Measurements from ENCODE around the gene SEPTIN12.
"Not testable (repeated sequence)": the region's sequence is repeated elsewhere in the genome, so short reads cannot be mapped to it uniquely, and the experiment has no call there.

SEPTIN12 gene

DNA sequence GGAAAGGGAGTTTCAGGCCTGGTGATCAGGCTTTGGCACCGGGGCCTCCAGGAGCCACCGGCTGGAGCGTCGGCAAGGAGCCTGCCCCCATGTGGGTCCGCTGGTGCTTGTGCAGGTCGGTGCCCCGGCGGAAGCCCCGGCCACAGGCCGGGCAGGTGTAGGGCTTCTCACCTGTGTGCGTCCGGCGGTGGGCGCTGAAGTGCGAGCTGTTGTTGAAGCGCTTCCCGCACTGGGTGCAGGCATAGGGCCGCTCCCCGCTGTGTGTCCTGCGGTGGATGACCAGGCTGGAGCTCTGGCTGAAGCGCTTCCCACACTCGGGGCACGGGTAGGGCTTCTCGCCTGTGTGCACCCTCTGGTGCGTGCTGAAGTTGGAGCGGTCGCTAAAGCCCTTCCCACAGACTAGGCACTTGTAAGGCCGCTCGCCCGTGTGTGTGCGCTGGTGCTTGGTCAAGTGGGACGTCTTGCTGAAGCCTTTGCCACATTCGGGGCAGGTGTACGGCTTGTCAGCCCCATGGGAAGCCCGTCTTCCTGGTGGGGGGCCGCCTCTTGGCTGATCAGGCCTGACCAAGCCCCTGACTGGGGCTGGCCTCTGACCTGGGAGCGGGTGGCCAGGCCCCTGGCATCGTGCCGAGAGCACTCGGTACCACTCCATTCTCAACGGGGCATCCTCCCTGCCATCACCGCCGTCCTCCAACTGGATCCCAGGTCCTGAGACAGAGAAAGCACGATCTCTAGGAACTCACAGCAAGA lies 35.6 kb downstream of the SEPTIN12 start:
- DNase-seq (ENCODE audit: low read depth): no peak

DNA sequence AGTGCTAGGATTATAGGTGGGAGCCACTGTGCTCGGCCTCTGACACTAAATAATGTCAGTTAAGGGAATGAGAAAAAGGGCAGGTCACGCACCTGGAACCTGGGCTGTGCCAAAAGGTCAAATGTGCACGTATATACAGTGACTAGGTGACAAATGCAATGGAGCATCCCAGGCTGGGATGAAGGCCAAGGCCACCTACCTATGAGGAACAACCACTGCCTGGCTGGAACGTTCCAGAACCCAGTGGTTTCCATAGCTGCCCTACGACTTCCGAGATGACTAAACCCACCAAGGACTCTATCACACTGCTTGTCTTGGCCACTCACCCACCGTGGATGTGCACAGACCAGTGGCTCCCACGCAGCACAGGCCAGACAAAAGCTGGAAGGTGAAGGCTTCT lies 37.2 kb downstream of the SEPTIN12 start:
- DNase-seq (ENCODE audit: low read depth): no peak

DNA sequence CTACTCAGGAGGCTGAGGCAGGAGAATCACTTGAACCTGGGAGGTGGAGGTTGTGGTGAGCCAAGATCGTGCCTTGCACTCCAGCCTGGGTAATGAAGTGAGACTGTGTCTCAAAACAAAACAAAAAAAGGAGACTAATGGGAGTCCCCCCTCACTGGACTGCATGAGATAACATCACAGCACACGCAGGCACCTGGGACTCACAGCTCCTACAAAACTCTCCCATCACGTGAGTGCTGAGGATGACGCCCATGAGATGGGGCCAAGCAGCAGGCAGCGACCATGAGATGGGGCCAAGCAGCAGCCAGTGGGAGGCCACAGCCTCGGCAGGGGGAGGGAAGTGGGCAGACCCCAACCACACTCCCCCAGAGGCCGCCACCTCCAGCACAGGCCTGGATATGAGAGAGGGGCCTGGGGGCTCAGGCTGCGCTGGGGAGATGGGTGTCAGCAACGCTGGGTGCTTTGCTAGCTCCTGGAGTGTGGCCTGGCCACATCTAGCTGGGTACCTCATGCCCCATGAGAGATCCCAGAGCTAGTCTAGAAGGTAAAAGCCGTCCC lies 38.4 kb downstream of the SEPTIN12 start:
- no peak for DNase-seq (ENCODE audit: low read depth)

DNA sequence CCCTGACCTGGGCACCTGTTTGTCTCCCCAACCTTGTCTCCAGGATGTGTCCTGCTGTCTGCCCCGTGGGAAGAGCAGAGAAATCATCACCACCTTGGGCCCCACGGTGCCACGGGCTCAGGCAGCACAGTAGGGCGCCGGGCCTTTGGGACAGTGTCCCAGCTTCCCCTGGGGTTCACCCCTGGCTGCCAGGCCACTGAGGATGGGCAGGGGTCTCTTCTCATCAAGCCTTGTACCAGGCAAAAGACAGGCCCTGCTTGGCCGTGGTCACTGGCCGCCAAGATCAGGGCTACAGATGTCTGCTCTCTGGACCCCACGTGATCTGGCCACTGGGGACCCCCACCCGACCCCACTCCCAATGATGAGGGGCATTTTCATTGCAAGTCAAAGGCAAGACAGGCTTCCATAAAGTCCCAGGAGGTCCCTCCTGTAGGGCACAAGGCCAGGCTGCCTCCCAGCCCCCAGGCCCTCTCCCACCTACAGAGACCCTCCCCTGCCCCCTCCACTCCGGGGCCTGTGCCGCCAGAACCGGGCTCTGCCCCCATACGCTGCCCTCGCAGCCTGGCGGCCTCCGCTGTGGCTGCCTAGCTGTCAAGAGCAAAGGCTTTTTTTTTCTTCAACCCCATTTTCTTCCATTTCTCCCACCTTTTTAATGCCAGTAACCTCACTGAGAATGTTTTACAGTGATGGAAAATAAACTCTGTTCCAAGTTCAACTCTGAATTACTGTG lies 39.3 kb downstream of the SEPTIN12 start:
- no peak for DNase-seq (ENCODE audit: low read depth)

DNA sequence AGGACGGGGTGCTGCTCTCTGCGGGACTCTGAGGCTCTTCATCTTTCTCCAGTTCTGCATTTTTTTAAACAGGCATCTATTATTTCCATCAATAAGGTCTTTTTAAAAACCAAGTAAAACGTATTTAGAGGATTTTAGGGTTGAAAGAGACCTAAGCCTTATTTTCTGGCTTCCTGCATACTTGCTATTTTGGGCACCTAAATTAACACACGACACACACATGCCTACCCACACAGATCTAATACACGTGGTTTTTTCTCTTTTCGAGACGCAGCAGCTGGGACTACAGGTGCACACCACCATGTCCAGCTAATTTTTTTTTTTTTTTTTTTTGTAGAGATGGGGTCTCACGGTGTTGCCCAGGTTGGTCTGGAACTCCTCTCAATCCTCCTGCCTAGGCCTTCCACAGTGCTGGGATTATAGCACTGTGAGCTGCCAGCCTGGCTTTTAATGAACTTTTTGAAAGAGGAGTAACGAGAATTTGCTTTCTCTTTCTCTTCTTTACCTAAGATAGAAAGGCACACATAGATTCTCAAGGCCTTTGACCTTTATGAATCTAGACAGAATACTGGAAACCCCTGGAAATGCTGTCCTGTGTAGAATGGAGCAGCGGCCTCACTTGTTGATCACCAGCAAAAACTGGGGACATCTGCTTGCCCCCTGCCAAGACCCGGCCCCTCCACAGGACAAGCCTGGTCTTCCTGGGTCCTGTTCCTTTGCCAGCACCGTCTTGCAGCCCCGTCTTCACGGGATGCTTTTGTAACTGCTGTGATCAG lies 40.1 kb downstream of the SEPTIN12 start:
- DNase-seq (ENCODE audit: low read depth): no peak

DNA sequence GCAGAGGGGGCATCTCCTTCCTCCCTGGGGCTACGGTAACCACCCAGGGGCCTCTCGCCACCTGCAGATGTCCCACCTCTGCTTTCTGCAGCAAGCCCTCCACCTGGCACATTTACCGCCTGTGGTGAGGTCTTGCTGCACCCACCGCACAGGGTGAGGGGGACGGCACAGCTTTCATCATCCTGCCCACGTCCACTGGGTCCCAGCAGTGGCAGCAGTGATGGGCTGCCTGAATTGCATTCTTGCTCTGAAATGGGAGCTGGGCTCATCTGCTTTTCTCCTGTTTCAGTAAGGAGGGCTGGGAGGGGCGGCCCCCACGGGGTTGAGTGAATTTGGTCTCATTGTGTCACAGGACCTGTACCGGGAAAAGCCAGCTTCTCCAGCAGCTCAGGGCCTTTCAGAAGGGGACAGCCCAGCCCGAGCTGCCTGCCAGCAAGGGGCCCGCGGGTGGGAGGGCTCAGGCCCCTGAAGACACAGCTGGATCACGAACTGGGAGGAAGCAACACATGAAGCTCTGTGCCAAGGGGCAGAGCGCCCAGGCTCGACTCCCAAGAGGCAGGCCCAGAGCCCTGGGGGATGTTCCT lies 41.1 kb downstream of the SEPTIN12 start:
- no peak for DNase-seq (ENCODE audit: low read depth)

DNA sequence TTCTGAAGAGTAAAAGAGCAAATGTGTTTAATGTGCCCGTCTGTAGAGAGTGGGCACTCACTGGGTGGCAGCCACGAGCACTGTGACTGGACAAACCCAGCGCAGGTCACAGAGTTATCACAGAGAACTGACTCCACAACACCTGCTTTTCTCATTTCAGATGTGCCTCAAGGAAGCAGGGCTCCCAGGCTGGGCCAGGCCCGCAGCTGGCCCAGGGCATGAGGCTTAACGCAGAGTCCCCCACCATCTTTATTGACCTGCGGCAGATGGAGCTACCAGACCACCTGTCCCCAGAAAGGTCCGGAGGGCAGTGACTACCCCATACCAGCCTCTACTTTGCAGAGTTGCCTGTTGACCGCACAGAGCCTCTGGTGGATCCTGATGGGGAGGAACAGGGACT lies 41.9 kb downstream of the SEPTIN12 start:
- no peak for DNase-seq (ENCODE audit: low read depth)

DNA sequence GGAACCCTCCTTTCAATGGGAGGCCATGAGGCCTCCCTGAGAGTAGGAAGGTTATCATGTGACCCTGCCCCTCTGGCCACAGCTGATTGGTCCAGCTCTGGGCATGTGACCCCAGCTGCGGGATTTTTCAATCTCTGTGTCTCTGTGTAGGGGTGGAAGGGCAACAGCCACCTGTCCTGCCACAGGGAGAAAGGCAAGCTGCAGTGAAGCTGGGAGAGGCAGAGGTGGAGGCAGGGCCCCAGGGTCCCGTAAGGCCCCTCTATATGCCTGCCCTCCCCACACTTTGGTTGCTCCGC lies 42.9 kb downstream of the SEPTIN12 start:
- no peak for DNase-seq (ENCODE audit: low read depth)

DNA sequence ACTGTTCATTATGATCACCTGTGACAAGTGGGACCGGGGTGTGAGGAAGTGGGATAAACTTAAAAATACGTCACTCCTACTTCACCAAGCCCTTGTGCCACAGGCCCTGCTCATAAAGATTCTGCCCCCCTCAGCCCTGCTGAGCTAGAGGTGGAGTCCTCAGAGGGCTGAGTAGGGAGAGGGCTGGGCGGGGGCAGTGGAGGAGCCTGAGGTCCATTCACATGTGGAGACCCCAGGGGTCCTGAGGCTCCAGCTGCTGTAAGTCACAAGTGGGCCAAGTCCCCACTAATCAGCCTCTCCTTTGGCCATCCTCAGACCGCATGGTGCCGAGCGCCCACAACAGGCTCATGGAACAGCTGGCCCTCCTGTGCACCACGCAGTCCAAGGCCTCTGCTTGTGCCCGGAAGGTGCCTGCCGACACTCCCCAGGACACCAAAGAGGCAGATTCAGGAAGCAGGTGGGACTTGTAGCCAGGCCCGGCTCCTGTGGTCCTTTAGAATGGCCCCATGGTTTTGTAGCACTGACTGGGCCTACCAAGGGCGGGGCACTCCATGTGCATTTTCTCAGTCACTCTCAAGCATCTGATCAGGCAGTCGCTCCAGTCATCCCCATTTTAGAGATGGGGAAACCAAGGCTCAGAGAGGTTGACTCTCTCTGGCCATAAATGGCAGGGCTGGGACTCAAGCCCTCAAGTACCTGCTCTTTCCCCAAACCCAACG lies 43.4 kb downstream of the SEPTIN12 start:
- no peak for DNase-seq (ENCODE audit: low read depth)

DNA sequence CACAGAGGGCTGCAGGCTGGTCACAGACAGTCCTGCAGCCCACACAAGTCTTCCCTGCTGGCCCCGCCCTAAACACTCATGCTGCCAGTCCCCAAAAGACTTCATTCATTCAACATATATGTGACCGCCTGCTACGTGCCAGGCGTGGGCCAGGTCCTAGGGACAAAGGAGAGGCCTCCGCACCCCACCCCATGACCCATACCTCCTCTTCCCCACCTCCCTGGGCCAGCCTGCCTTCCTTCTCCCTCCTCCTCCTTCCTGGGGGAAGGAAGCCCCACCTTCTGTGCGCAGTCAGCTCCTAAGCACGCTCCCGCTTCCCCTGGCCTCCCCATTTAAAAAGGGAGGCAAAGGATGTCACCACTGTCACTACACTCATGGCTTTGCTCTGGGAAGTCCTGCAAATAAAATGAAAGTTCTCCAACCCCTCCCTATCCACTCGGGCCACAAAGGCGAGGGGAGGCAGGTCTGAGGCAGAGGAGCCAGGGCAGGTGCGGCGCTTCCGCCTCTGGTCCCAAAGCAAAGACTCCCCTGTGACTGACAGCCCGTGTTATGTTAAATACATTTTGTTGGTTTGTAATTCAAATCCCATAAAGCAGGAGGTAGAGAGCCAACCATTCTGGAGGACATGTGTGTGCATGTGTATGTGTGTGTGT lies 44.8 kb downstream of the SEPTIN12 start:
- no peak for DNase-seq (ENCODE audit: low read depth)

DNA sequence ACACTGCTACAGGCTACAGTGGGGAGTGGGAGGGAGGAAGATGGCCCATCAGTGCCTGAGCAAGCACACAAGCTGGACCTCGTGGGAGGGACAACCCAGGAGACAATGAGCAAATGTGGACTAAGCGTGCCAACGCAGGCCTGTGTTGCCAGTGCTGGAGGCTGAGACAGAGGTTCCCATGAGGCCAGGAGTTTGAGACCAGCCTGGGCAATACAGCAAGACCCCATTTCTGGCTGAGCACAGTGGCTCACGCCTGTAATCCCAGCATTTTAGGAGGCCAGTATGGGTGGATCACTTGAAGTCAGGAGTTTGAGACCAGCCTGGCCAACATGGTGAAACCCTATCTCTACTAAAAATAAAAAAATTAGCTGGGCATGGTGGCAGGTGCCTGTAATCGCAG lies 49.8 kb downstream of the SEPTIN12 start:
- DNase-seq (ENCODE audit: low read depth): not testable (repeated sequence)

DNA sequence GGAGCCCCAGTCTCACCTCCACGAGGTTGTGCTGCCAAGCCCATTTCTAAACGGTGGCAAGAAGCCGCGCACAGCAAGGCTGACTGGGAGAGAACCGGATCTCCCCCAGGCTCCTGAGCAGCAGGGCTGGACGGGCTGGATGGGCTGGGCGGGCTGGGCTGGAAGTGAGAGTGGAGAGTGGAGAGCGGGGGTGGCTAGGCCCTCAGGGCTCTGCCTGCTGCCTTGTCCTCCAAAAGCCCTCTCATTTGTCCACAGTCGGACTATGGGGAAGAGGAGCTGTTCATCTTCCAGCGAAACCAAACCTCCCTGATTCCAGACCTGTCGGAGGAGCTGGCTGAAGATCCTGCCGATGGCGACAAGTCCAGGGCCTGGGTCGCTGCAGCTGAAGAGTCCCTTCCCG lies 50.6 kb downstream of the SEPTIN12 start:
- DNase-seq (ENCODE audit: low read depth): no peak

DNA sequence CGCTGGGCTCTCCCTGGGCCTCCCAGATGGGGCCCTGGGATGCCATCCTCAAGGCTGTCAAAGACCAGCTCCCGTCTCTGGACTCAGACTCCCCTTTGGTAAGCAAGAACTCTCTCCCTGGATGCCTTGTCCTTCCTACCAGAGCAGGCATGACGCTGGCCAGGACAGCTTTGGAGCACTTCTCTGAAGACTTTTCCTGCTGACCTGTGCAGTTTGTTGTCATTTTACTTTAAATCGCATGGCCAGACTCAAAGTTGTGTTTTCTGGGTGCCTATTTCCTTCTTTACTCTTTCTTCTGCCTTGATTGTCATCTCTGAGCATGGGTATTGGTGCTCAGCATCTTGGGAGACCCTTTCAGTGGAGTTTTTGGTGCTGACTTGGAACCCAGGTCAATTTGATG lies 51.6 kb downstream of the SEPTIN12 start:
- DNase-seq (ENCODE audit: low read depth): no peak

DNA sequence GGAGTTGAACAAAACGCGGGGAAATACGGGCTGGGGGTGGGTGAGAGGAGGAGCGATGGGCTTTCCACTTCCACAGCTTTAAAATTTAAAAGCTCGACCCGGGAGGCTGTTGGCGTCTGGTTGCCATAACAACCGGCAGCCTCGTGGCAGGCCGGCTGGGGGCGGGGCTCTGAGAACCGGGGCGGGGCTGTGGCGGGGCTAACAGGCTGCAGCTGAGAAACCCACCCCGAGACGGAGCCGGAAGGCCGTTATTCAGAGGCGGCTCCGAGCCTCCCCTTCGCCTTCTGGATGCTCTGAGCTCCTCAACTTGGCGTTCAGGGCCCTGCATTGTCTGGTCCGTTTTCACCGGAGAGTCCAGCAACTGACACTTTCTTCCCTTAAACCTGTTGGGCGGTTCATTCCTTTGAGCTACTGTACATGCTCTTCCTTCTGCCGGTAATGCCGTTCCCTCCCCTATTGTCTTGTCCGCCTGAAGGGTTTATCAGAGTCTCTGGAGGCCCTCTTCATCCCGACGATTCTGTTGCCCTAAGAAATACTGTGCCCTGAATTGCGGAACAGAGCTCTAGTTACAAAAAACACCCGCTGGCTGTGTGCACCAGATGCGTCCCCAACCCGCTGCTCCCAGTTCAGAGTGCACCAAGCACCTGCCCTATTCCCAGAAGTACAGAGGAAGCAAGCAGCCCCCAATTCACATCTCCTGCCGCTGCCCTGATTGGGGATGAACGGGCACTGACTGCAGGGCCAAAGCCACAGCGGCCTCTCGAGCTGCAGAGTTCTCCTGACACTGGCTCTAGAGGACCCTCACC lies 53.2 kb downstream of the SEPTIN12 start:
- peak; percentile 60 for DNase-seq (ENCODE audit: low read depth)

DNA sequence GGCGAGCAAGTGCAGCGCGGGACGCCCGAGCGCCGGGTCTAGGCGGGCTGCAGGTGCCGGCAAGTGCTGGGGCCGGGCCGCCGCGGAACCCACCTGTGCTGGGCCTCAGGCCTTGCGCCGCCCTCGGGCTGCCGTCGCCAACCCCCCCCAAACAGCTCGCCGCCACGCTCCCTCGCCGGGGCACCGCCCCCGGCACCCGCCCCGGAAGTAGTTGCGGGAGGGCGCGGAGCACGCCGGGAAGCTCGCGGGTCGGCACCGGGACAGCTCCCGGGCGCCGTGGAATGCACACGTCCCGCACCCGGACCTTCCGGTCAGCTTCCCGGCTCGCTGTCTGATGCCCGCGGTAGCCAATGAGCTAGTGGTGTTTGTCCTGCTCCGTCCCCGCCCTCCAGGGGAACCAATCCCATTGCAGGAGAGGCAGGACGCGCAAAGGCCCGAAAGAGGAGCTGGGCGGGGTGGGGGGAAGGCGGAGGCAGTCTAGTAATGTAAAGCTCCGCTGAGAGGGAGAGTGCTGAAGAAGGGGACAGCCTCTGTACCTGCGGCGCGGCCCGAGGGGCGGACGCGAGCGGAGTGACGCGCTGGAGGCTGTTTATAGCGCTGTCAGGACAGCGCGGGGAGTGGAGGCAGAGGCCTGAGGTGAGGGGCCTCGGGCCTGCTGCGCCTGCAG lies 53.9 kb downstream of the SEPTIN12 start, which contains the start of the genes ANKS3 and DNAAF8:
TSS of gene ANKS3 (minus strand) at position 209 of the 667 bp plus-strand sequence. CDS start 4,122 bp downstream, outside the sequence.
TSS of gene DNAAF8 (plus strand) at position 475 of the 667 bp plus-strand sequence. CDS start 1,978 bp downstream, outside the sequence.
- peak; percentile 97 for DNase-seq (ENCODE audit: low read depth)

DNA sequence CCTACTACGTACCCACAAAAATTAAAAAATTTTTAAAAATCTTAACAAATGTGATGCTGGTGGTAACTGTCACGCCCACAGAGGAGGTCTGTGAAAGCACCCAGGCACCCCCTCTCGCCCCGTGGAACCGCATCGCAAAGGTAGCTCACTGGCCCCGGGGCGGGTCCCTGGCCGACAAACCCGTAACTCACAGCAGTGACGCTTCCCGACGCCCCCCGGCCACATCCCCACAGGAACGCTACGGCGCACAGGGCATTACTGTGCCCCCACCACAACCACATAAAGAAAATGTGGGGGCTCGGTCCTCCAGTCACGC lies 54.4 kb downstream of the SEPTIN12 start:
- no peak for DNase-seq (ENCODE audit: low read depth)

DNA sequence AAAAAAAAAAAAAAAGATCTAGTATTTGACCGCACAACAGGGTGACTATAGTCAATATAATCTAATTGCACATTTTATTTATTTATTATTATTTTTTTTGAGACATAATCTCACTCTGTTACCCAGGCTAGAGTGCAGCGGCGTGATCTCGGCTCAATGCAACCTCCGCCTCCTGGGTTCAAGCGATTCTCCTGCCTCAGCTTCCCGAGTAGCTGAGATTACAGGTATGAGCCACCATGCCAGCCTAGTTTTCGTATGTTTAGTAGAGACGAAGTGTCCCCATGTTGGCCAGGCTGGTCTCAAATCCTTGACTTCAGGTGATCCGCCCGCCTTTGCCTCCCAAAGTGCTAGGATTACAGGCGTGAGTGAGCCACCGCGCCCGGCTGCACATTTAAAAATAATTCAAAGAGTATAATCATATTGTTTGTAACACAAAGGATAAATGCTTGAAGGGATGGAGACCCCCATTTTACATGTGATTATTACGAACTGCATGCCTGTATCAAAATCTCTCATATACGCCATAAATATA lies 54.9 kb downstream of the SEPTIN12 start:
- DNase-seq (ENCODE audit: low read depth): no peak

DNA sequence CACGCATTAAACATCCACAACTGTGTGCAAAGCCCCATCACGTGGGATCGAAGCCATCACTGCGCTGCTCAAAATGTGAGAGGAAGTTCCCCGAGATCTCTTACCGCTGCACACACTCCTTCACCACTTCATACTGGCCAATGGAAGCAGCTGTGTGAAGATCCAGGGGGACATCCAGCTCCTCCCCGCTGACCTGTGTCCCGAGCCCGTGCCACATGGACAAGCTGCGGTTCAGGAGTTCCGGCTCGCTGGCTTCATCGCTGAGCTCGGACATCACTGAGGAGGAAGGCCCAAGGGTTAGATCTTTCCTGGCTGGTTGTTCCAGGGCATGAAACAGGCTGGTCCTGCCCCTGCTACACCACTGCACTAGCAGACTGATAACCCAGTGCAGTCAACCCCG lies 58.3 kb downstream of the SEPTIN12 start:
- DNase-seq (ENCODE audit: low read depth): no peak

DNA sequence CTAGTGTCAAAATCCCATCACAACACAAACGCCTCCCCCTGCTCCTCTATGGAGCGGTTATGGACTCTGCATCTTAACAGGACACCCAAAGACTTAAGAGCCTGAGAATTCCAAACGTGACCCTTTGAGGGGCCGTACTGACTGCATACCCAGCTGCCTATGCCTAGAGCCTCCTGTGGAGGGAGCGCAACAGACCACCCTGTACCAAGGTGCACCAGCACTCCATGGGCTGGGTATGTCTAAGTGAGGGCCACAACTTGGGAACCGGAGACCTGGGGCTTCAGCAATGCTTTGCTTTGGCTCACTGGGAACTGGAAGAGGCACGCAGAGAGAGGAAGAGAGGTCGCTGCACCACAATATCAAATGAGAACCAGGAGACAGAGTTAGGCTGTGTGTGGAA lies 59.5 kb downstream of the SEPTIN12 start:
- no peak for DNase-seq (ENCODE audit: low read depth)
